ENCODE data around the gene GLP1R. TPM values are rescaled to one million over a fixed set of nuclear protein-coding genes. Genes with fewer than 3 reads are reported as not detected.
A peak's percentile ranks its signal among the peaks of the same experiment; 100 is the strongest.

GLP1R gene
- total RNA-seq, result under 1 TPM in 1 of 2 donors, not detected in 1; 0.26 TPM
- polyA plus RNA-seq (ENCODE audit: insufficient read length in 6 of 6), result under 1 TPM; 0.34 to 0.85 (median 0.72) TPM
- long read RNA-seq, donor 1, result 0 reads
- long read RNA-seq, donor 2, result 0 reads
- long read RNA-seq, donor 3, result 0 reads
- long read RNA-seq, donor 4, result 0 reads
- long read RNA-seq, donor 5, result 0 reads
- long read RNA-seq, donor 6, result 0 reads
- long read RNA-seq, donor 7, result 0 reads
- long read RNA-seq, donor 8, partial matches to known transcripts, result 0 of 19 reads
- long read RNA-seq, donor 8, other reads (novel, unspliced or antisense), result 19 of 19 reads
- long read RNA-seq, donor 9, result 0 reads
- long read RNA-seq, donor 10, result 0 reads
- long read RNA-seq, donor 11, result 0 reads
- long read RNA-seq, donor 12, partial matches to known transcripts, result 0 of 1 reads
- long read RNA-seq, donor 12, other reads (novel, unspliced or antisense), result 0 of 1 reads

DNA sequence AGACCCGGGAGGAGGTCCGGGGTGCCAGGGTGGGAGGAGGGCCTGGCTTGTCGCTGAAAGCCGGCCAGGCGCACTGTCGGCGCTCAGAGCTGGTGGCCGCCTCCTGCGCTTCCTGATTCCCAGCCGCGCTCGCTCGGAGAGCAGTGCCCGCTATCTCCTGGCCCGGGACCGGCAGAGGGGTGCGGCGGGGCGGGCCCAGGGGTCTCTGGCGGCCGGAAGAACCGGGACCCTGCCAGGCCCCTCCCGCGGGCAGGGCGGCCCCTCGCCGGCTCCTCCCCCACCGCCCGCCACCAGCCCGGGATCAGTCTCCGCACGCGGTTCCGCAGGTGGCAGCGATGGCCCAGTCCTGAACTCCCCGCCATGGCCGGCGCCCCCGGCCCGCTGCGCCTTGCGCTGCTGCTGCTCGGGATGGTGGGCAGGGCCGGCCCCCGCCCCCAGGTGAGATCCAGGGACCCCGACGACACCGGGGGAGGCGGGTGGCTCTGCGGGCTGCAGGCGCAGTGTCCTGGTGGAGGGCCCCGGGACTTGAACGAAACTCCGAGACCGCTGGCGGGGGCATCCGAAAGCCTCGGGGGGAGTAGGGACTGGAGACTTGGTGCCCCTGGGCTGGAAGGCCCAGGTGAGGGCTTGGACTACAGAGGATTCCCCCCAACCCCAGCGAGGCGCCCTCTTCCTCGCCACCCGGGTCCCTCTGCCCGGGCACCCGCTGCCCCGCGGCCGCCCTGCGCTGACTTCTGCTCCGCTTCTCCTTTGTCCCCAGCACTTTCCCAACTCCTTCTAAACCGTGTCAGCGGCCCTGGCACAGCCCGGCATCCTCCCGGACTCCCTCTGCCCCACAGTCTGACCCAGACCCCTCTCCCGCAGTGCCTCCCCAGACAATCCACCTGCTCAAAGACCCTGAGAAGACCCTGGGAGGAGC lies at the start of gene GLP1R:
GLP1R (plus strand) TSS at position 301 of the 919 bp plus-strand sequence; CDS start at position 361, 60 bp downstream.
- no peaks in the 10 kb centered on the region for H3K36me3 ChIP-seq
- no peak for DNase-seq

GRCh38 chr6:39003072-39003471 lies 45.5 kb upstream of the GLP1R start:
- H3K27me3 ChIP-seq, result peaks cover 0 to 28% of the 10 kb centered on the region in 2 donors
- no peak overlapping the region for H3K4me3 ChIP-seq
- DNase-seq (no peak), ATAC-seq (no peak)
- no peak overlapping the region for H3K27ac ChIP-seq
- no peaks in the 10 kb centered on the region for H3K9me3 ChIP-seq
- H3K36me3 ChIP-seq, result no peaks in the 10 kb centered on the region
- intact Hi-C loops (cut with DNase I), result no loop called here
- TF ChIP-seq, protein P1, sequence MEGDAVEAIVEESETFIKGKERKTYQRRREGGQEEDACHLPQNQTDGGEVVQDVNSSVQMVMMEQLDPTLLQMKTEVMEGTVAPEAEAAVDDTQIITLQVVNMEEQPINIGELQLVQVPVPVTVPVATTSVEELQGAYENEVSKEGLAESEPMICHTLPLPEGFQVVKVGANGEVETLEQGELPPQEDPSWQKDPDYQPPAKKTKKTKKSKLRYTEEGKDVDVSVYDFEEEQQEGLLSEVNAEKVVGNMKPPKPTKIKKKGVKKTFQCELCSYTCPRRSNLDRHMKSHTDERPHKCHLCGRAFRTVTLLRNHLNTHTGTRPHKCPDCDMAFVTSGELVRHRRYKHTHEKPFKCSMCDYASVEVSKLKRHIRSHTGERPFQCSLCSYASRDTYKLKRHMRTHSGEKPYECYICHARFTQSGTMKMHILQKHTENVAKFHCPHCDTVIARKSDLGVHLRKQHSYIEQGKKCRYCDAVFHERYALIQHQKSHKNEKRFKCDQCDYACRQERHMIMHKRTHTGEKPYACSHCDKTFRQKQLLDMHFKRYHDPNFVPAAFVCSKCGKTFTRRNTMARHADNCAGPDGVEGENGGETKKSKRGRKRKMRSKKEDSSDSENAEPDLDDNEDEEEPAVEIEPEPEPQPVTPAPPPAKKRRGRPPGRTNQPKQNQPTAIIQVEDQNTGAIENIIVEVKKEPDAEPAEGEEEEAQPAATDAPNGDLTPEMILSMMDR (IDR thresholded peaks at IDR 0.05), result no peak
- H3K4me1 ChIP-seq, result no peaks in the 10 kb centered on the region

More for the DNA sequence above, at the start of gene GLP1R:
- Histone ChIP-seq H3K9me3 (no peaks in the 10 kb centered on the region), H3K4me1 (peaks cover 4 to 12% of the 10 kb centered on the region in 2 donors), H3K27ac (no peak within 1 kb of the TSS), H3K27me3 (peaks cover 29 to 44% of the 10 kb centered on the region in 2 donors), H3K4me3 (peak within 1 kb of the TSS in 1 of 2 donors; percentile 31)
- intact Hi-C loops (cut with DNase I), result no loop called here
- ATAC-seq, result peak; percentile 42
- TF ChIP-seq, protein P1 (IDR thresholded peaks at IDR 0.05), result no peak

GRCh38 chr6:39003492-39003891 lies 45.1 kb upstream of the GLP1R start:
- Histone ChIP-seq H3K36me3 (no peaks in the 10 kb centered on the region), H3K27ac (no peak overlapping the region), H3K27me3 (peaks cover 3 to 32% of the 10 kb centered on the region in 2 donors), H3K9me3 (no peaks in the 10 kb centered on the region), H3K4me1 (no peaks in the 10 kb centered on the region), H3K4me3 (no peak overlapping the region)
- DNase-seq (no peak), ATAC-seq (no peak)
- TF ChIP-seq, protein P1 (IDR thresholded peaks at IDR 0.05), result no peak
- intact Hi-C loops (cut with DNase I), result no loop called here

GRCh38 chr6:39004801-39005200 lies 43.8 kb upstream of the GLP1R start:
- no peak for ATAC-seq
- Histone ChIP-seq H3K27me3 (peaks cover 7 to 25% of the 10 kb centered on the region in 2 donors), H3K4me1 (no peaks in the 10 kb centered on the region), H3K36me3 (no peaks in the 10 kb centered on the region), H3K27ac (no peak overlapping the region), H3K4me3 (no peak overlapping the region), H3K9me3 (no peaks in the 10 kb centered on the region)
- intact Hi-C loops (cut with DNase I), result no loop called here
- TF ChIP-seq, protein P1 (IDR thresholded peaks at IDR 0.05), result no peak
- no peak for DNase-seq

GRCh38 chr6:39005774-39006173 lies 42.8 kb upstream of the GLP1R start:
- Histone ChIP-seq H3K4me3 (no peak overlapping the region), H3K27ac (no peak overlapping the region), H3K27me3 (peaks cover 7 to 20% of the 10 kb centered on the region in 2 donors), H3K4me1 (no peaks in the 10 kb centered on the region), H3K9me3 (no peaks in the 10 kb centered on the region), H3K36me3 (no peaks in the 10 kb centered on the region)
- intact Hi-C loops (cut with DNase I), result no loop called here
- TF ChIP-seq, protein P1 (IDR thresholded peaks at IDR 0.05), result no peak
- DNase-seq (no peak), ATAC-seq (no peak)
